Liver (tissue), 9 donors: ENCODE data around the gene RUNDC3A. TPM values are rescaled to one million over a fixed set of nuclear protein-coding genes. Genes with fewer than 3 reads are reported as not detected.

Source experiments
- DNase-seq: peaks from one replicate; pipeline ENCODE4 v3.0.0-alpha.2; 2017; ENCODE audit warnings: low spot score
- H3K27ac ChIP-seq, 2 donors: one replicate each; pipeline ENCODE4 v1.7.0; 2013; ENCODE audit warnings: inconsistent platforms in 2 of 2, low read length in 2 of 2, control low read depth in 1 of 2, low read depth in 1 of 2, mild to moderate bottlenecking in 1 of 2
- H3K27me3 ChIP-seq, 4 donors: one replicate each; pipeline versions ENCODE4 v1.6.1 to v1.7.0; 2013; ENCODE audit warnings: low read length in 3 of 4, inconsistent platforms in 1 of 4, mild to moderate bottlenecking in 1 of 4, moderate library complexity in 1 of 4; ENCODE audit not compliant: control insufficient read depth in 4 of 4, insufficient read depth in 4 of 4
- H3K36me3 ChIP-seq, 4 donors: one replicate each; pipeline versions ENCODE4 v1.6.1 to v1.7.0; 2013; ENCODE audit warnings: low read length in 3 of 4, mild to moderate bottlenecking in 3 of 4, low read depth in 1 of 4, moderate library complexity in 1 of 4; ENCODE audit not compliant: control insufficient read depth in 4 of 4, insufficient read depth in 3 of 4
- H3K4me1 ChIP-seq, 4 donors: one replicate each; pipeline versions ENCODE4 v1.6.1 to v1.7.0; 2013; ENCODE audit warnings: low read length in 3 of 4, mild to moderate bottlenecking in 3 of 4, moderate library complexity in 1 of 4; ENCODE audit not compliant: control insufficient read depth in 4 of 4, insufficient read depth in 4 of 4
- H3K4me3 ChIP-seq, 3 donors: one replicate each; pipeline versions ENCODE4 v1.6.1 to v1.7.0; 2013; ENCODE audit warnings: low read length in 3 of 3, control low read depth in 1 of 3, low read depth in 1 of 3, mild to moderate bottlenecking in 1 of 3
- H3K9ac ChIP-seq, 2 donors: one replicate each; pipeline ENCODE4 v1.7.0; 2013; ENCODE audit warnings: low read length in 2 of 2, mild to moderate bottlenecking in 2 of 2, moderate library complexity in 2 of 2, control low read depth in 1 of 2, low read depth in 1 of 2
- H3K9me3 ChIP-seq, 4 donors: one replicate each; pipeline versions ENCODE4 v1.6.1 to v1.7.0; 2013; ENCODE audit warnings: low read length in 3 of 4; ENCODE audit not compliant: control insufficient read depth in 4 of 4
- EGR1 ChIP-seq, 2 donors: IDR thresholded peaks; 2 replicates each; pipeline ENCODE4 v1.6.1; 2016 to 2018; ENCODE audit warnings: antibody characterized with exemption in 2 of 2, low read depth in 2 of 2
- FOXA1 ChIP-seq: IDR thresholded peaks from 2 replicates; pipeline ENCODE4 v1.6.1; 2016; ENCODE audit warnings: antibody characterized with exemption
- FOXA2 ChIP-seq: IDR thresholded peaks from 2 replicates; pipeline ENCODE4 v1.6.1; 2016; ENCODE audit warnings: antibody characterized with exemption
- GABPA ChIP-seq, 2 donors: IDR thresholded peaks in 1 of 2; conservative IDR thresholded peaks in 1 of 2; 2 replicates each; pipeline ENCODE4 v1.6.1; 2016; ENCODE audit warnings: antibody characterized with exemption in 2 of 2, mild to moderate bottlenecking in 1 of 2, moderate library complexity in 1 of 2
- HNF4A ChIP-seq, 2 donors: conservative IDR thresholded peaks; 2 replicates each; pipeline ENCODE4 v1.6.1; 2016; ENCODE audit warnings: antibody characterized with exemption in 2 of 2, mild to moderate bottlenecking in 2 of 2
- HNF4G ChIP-seq: IDR thresholded peaks from 2 replicates; pipeline ENCODE4 v1.6.1; 2016; ENCODE audit warnings: antibody characterized with exemption
- JUND ChIP-seq, 2 donors: IDR thresholded peaks; 2 replicates each; pipeline ENCODE4 v1.6.1; 2016; ENCODE audit warnings: antibody characterized with exemption in 2 of 2
- NR2F2 ChIP-seq: IDR thresholded peaks from 2 replicates; pipeline ENCODE4 v1.6.1; 2016; ENCODE audit warnings: antibody characterized with exemption
- RAD21 ChIP-seq, 2 donors: IDR thresholded peaks; 2 replicates each; pipeline ENCODE4 v1.6.1; 2016; ENCODE audit warnings: antibody characterized with exemption in 2 of 2, mild to moderate bottlenecking in 2 of 2
- RXRA ChIP-seq, 2 donors: IDR thresholded peaks; 2 replicates each; pipeline ENCODE4 v1.6.1; 2017 to 2018; ENCODE audit warnings: antibody characterized with exemption in 2 of 2, mild to moderate bottlenecking in 1 of 2
- TAF1 ChIP-seq: conservative IDR thresholded peaks from 2 replicates; pipeline ENCODE4 v1.6.1; 2016; ENCODE audit warnings: antibody characterized with exemption, mild to moderate bottlenecking
- YY1 ChIP-seq: IDR thresholded peaks from 2 replicates; pipeline ENCODE4 v1.6.1; 2016; ENCODE audit warnings: antibody characterized with exemption, mild to moderate bottlenecking
- WGBS: extraction: QIAGEN DNeasy Blood & Tissue Kit; methylation state at CpG from one replicate; pipeline ENCODE4 v1.1.7; 2013; 5-methylcytosine and 5-hydroxymethylcytosine counted together
- polyA plus RNA-seq, 2 donors: library from polyadenylated mRNA; stranded (reverse) in 1 of 2; unstranded in 1 of 2; fragments of 200-250 nt in 1 of 2; fragments of >200 nt in 1 of 2; fragmentation: Nextera tagmentation in 1 of 2; extraction: Ambion mirVana in 1 of 2; gene quantifications; one replicate each; pipeline versions ENCODE4 v1.2.1 to v1.2.3, GENCODE V29; 2013 to 2015
- total RNA-seq, 2 donors: library from RNA; depleted of rRNA; stranded (reverse); fragments of >200 nt; gene quantifications; one replicate each; pipeline ENCODE4 v1.2.3, GENCODE V29; 2014
- TF ChIP-seq, protein P1 (sequence below): IDR thresholded peaks from 2 replicates; pipeline ENCODE4 v1.6.1; 2016; ENCODE audit warnings: antibody characterized with exemption
- TF ChIP-seq, protein P2 (sequence below): IDR thresholded peaks from 2 replicates; pipeline ENCODE4 v1.6.1; 2016; ENCODE audit warnings: antibody characterized with exemption
- TF ChIP-seq, protein P3 (sequence below): fragments of 150-350 bp; IDR thresholded peaks from 2 replicates; pipeline ENCODE4 v1.5.1; 2017; ENCODE audit warnings: improper control_type of control experiment, low read depth, low read length; ENCODE audit not compliant: missing input control
- donor health status: healthy.
- donor health status: healthy.
- donor health status: healthy.
- donor health status: healthy.
- donor health status: healthy.

Gene RUNDC3A
- total and polyA plus RNA-seq, 4 donors = 0.05 to 17.0 (median 0.06) TPM; not detected in 1

DNA sequence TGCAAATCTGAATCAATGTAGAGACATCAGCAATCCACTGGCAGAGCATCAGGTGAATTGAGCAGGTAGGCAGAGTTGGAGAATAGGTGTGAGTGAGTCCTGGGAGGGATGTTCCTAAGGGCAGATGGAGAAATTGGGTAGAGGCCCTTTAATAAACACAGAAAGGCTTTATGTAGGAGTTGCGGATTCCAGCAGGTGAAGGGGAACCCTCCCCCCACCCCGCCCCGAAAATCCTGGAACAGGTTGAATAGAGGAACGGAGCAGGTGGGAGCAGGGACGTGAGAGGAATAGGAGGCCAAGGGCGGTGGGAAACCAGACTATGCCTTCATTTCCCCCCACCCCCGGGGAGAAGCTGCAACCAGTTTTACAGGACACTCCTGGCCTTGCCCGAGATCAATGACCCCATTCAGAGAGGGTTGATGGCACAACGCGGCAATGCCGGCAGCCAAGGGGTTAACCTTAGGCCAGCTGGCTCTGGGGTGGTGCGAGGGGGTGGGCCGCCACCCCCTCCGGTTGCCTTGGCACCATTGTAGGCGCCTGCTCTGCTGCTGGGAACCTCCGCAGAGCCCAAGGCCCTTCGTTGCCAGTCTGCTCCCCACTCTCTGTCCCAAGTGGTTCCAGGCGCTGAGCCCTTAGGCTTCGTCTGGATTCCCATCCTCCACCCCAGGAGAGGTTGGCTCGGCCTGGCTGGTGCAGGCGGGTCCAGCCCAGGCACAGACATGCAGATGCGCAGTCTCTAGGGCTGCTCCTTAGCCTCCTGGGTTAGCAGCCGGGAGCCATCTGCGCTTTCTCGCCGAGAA, 814 bp upstream of the RUNDC3A start:
- no peaks in the 10 kb centered on the region for H3K9me3 ChIP-seq
- TF ChIP-seq FOXA1 (no peak), HNF4A (conservative IDR thresholded peaks at IDR 0.05) (no peak), FOXA2 (no peak), GABPA (IDR thresholded peaks at IDR 0.05 in 1 of 2, conservative IDR thresholded peaks at IDR 0.05 in 1 of 2) (no peak), YY1 (no peak), HNF4G (no peak), JUND (IDR thresholded peaks at IDR 0.05) (no peak)
- TF ChIP-seq, protein P1, sequence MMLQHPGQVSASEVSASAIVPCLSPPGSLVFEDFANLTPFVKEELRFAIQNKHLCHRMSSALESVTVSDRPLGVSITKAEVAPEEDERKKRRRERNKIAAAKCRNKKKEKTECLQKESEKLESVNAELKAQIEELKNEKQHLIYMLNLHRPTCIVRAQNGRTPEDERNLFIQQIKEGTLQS = no peak
- no peak for DNase-seq
- no peak overlapping the region for H3K27ac ChIP-seq
- peaks cover 0 to 7% (median 2%) of the 10 kb centered on the region in 4 donors for H3K27me3 ChIP-seq
- H3K4me3 ChIP-seq = peak overlapping the region in 1 of 3 donors; percentile 34
- no peak overlapping the region for H3K9ac ChIP-seq
- H3K4me1 ChIP-seq = peaks cover 5 to 13% (median 8%) of the 10 kb centered on the region in 4 donors
- 8% methylated on average over 26 of the region's 26 CpGs for WGBS
- H3K36me3 ChIP-seq = no peaks in the 10 kb centered on the region

DNA sequence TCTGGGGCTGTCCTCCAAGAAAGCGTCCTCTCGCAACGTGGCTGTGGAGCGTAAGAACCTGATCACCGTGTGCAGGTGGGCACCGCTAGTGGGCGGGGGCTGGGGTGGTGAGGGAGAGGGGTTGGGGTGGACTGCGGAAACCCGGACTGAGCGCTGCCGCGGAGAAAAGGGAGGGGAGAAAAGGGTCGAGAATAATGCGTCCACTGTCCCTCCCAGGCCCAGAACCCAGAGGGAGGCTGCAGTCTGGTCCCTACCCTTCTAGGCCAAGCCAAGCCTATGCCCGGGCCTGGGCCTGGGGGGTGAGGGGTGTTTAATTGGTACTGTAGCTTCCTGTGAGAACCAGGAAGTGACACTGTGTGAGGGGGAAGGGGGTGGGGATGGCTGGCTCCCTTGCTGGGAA, 464 bp downstream of the RUNDC3A start:
- Histone ChIP-seq H3K27ac (no peak overlapping the region), H3K27me3 (peaks cover 0 to 7% (median 2%) of the 10 kb centered on the region in 4 donors), H3K36me3 (no peaks in the 10 kb centered on the region), H3K9me3 (no peaks in the 10 kb centered on the region), H3K4me1 (peaks cover 5 to 13% (median 8%) of the 10 kb centered on the region in 4 donors), H3K4me3 (peak overlapping the region in 1 of 3 donors; percentile 34), H3K9ac (no peak overlapping the region)
- peak; percentile 37 for DNase-seq
- 15% methylated on average over 15 of the region's 15 CpGs for WGBS
- TF ChIP-seq RXRA (IDR thresholded peaks at IDR 0.05) = no peak
- TF ChIP-seq, protein P2, sequence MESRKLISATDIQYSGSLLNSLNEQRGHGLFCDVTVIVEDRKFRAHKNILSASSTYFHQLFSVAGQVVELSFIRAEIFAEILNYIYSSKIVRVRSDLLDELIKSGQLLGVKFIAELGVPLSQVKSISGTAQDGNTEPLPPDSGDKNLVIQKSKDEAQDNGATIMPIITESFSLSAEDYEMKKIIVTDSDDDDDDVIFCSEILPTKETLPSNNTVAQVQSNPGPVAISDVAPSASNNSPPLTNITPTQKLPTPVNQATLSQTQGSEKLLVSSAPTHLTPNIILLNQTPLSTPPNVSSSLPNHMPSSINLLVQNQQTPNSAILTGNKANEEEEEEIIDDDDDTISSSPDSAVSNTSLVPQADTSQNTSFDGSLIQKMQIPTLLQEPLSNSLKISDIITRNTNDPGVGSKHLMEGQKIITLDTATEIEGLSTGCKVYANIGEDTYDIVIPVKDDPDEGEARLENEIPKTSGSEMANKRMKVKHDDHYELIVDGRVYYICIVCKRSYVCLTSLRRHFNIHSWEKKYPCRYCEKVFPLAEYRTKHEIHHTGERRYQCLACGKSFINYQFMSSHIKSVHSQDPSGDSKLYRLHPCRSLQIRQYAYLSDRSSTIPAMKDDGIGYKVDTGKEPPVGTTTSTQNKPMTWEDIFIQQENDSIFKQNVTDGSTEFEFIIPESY = no peak
- no peak for TF ChIP-seq GABPA (IDR thresholded peaks at IDR 0.05 in 1 of 2, conservative IDR thresholded peaks at IDR 0.05 in 1 of 2)
- TF ChIP-seq JUND (IDR thresholded peaks at IDR 0.05) = no peak
- TF ChIP-seq EGR1 (IDR thresholded peaks at IDR 0.05; ENCODE audit: low read depth in 2 of 2) = no peak
- TF ChIP-seq FOXA2 = no peak
- TF ChIP-seq NR2F2 = no peak
- TF ChIP-seq, protein P3, sequence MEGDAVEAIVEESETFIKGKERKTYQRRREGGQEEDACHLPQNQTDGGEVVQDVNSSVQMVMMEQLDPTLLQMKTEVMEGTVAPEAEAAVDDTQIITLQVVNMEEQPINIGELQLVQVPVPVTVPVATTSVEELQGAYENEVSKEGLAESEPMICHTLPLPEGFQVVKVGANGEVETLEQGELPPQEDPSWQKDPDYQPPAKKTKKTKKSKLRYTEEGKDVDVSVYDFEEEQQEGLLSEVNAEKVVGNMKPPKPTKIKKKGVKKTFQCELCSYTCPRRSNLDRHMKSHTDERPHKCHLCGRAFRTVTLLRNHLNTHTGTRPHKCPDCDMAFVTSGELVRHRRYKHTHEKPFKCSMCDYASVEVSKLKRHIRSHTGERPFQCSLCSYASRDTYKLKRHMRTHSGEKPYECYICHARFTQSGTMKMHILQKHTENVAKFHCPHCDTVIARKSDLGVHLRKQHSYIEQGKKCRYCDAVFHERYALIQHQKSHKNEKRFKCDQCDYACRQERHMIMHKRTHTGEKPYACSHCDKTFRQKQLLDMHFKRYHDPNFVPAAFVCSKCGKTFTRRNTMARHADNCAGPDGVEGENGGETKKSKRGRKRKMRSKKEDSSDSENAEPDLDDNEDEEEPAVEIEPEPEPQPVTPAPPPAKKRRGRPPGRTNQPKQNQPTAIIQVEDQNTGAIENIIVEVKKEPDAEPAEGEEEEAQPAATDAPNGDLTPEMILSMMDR = no peak
- TF ChIP-seq FOXA1 = no peak
- no peak for TF ChIP-seq HNF4A (conservative IDR thresholded peaks at IDR 0.05)
- TF ChIP-seq HNF4G = no peak
- TF ChIP-seq TAF1 = no peak
- TF ChIP-seq RAD21 (IDR thresholded peaks at IDR 0.05) = no peak
